MCF 10A (cell line): ENCODE data around the gene CENPX. TPM values are rescaled to one million over a fixed set of nuclear protein-coding genes. Genes with fewer than 3 reads are reported as not detected.

Experiments
- BruUV-seq: library from RNA; stranded (reverse); fragments of 400-500 nt; replicated peaks from 2 replicates; lab custom pipeline; 2021; lab: Mats Ljungman, UMichigan
- CTCF ChIA-PET: fragments of 300-600 bp; sonication (Branson Sonifier 250); formaldehyde crosslinking; extraction: SDS; loops from one replicate; lab custom pipeline; 2021; ENCODE audit warnings: antibody characterized with exemption, inconsistent platforms; lab: Yijun Ruan, JAX
- POLR2A ChIA-PET: fragments of 300-600, 350-650 bp; sonication (Branson Sonifier 250); formaldehyde crosslinking; extraction: SDS; loops from one replicate; lab custom pipeline; 2020; ENCODE audit warnings: antibody characterized with exemption, inconsistent platforms; lab: Yijun Ruan, JAX
- DNase-seq: peaks from one replicate; pipeline ENCODE4 v3.0.0-alpha.2; 2018; ENCODE audit not compliant: unreplicated experiment
- H3K27ac Mint-ChIP-seq: one replicate; pipeline ENCODE4 v1.8.0; 2022; ENCODE audit warnings: mild to moderate bottlenecking, low read depth, mixed read lengths; ENCODE audit not compliant: unreplicated experiment
- H3K27me3 Mint-ChIP-seq: one replicate; pipeline ENCODE4 v1.8.0; 2022; ENCODE audit warnings: mixed read lengths; ENCODE audit not compliant: insufficient read depth, unreplicated experiment
- H3K36me3 Mint-ChIP-seq: one replicate; pipeline ENCODE4 v1.8.0; 2022; ENCODE audit warnings: mild to moderate bottlenecking, moderate library complexity, mixed read lengths; ENCODE audit not compliant: insufficient read depth, unreplicated experiment
- H3K4me1 Mint-ChIP-seq: one replicate; pipeline ENCODE4 v1.8.0; 2022; ENCODE audit warnings: mixed read lengths; ENCODE audit not compliant: insufficient read depth, unreplicated experiment
- H3K4me3 Mint-ChIP-seq: one replicate; pipeline ENCODE4 v1.8.0; 2022; ENCODE audit warnings: mild to moderate bottlenecking, moderate library complexity, mixed read lengths; ENCODE audit not compliant: unreplicated experiment
- H3K9me3 Mint-ChIP-seq: one replicate; pipeline ENCODE4 v1.8.0; 2022; ENCODE audit warnings: mixed read lengths; ENCODE audit not compliant: unreplicated experiment
- intact Hi-C: fragments of 100-400 bp; cut with micrococcal nuclease; formaldehyde crosslinking; loops from 2 replicates; pipeline ENCODE4 v1.14.1; 2022
- total RNA-seq: library from RNA; stranded (reverse); gene quantifications from 2 replicates; pipeline ENCODE4 v1.2.3, GENCODE V29; 2022
- TF ChIP-seq, protein P1 (sequence below): fragments of 200-600 bp; IDR thresholded peaks from one replicate; pipeline ENCODE4 v1.8.0; 2022; ENCODE audit warnings: antibody characterized with exemption, mild to moderate bottlenecking; ENCODE audit not compliant: unreplicated experiment

CENPX gene
- total RNA-seq, 1 experiment from 2014 or later = 35.6 TPM

DNA sequence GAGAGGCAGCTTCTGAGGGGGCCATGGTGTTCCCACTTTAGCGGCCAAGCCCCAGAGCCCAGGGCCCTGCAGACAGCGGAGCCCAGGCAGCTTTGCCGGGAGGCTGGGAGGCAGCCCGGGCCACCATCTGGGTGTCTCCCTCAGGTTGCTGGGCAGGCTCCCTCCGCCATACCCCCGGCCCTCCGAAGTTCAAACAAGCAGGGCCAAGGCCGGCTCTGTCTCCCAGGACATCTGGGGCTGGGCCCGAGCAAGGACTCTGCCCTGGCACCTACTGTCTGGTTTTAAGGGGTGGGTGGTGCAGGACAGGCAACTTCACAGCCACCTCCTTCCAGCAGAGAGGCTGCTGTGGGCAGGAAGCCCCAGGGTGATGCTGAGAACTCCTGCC lies 40.3 kb upstream of the CENPX start:
- POLR2A ChIA-PET = interaction anchor here (1.8 kb wide), 1 partner anchor 9 kb away, joined by 4 read pairs; no protein-coding TSS in a partner anchor

GRCh38 chr17:82062076-82062983 lies 39.7 kb upstream of the CENPX start:
- ChIA-PET CTCF (interaction anchor here (1.1 kb wide), 1 partner anchor 71 kb away, joined by 5 read pairs; no protein-coding TSS in a partner anchor), POLR2A (interaction anchor here (1.0 to 1.8 kb wide), 2 partner anchors 8 to 25 kb away, joined by 3 to 4 read pairs; partner anchors contain the start of gene DCXR)
- BruUV-seq = no TSS peak
- TF ChIP-seq, protein P1, sequence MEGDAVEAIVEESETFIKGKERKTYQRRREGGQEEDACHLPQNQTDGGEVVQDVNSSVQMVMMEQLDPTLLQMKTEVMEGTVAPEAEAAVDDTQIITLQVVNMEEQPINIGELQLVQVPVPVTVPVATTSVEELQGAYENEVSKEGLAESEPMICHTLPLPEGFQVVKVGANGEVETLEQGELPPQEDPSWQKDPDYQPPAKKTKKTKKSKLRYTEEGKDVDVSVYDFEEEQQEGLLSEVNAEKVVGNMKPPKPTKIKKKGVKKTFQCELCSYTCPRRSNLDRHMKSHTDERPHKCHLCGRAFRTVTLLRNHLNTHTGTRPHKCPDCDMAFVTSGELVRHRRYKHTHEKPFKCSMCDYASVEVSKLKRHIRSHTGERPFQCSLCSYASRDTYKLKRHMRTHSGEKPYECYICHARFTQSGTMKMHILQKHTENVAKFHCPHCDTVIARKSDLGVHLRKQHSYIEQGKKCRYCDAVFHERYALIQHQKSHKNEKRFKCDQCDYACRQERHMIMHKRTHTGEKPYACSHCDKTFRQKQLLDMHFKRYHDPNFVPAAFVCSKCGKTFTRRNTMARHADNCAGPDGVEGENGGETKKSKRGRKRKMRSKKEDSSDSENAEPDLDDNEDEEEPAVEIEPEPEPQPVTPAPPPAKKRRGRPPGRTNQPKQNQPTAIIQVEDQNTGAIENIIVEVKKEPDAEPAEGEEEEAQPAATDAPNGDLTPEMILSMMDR = no peak
- DNase-seq = no peak
- no peak overlapping the region for H3K27ac Mint-ChIP-seq
- H3K27me3 Mint-ChIP-seq = no peaks in the 10 kb centered on the region
- intact Hi-C loops = no loop called here
- H3K36me3 Mint-ChIP-seq = peaks cover 27% of the 10 kb centered on the region
- no peaks in the 10 kb centered on the region for H3K9me3 Mint-ChIP-seq
- no peaks in the 10 kb centered on the region for H3K4me1 Mint-ChIP-seq
- no peak overlapping the region for H3K4me3 Mint-ChIP-seq

More for the DNA sequence above, 40.3 kb upstream of the CENPX start:
- no peak overlapping the region for H3K27ac Mint-ChIP-seq
- no TSS peak for BruUV-seq
- peaks cover 21% of the 10 kb centered on the region for H3K36me3 Mint-ChIP-seq
- no peaks in the 10 kb centered on the region for H3K9me3 Mint-ChIP-seq
- CTCF ChIA-PET = interaction anchor here (1.1 kb wide), 1 partner anchor 72 kb away, joined by 5 read pairs; no protein-coding TSS in a partner anchor
- intact Hi-C loops = no loop called here
- TF ChIP-seq, protein P1 = no peak
- H3K4me1 Mint-ChIP-seq = no peaks in the 10 kb centered on the region
- no peaks in the 10 kb centered on the region for H3K27me3 Mint-ChIP-seq
- H3K4me3 Mint-ChIP-seq = no peak overlapping the region
- DNase-seq = no peak

GRCh38 chr17:82061047-82061925 lies 38.6 kb upstream of the CENPX start:
- DNase-seq = no peak
- H3K9me3 Mint-ChIP-seq = no peaks in the 10 kb centered on the region
- H3K4me3 Mint-ChIP-seq = no peak overlapping the region
- ChIA-PET CTCF (no interaction called here), POLR2A (interaction anchor here (1.0 kb wide), 1 partner anchor 24 kb away, joined by 3 read pairs; the partner anchor contains the start of gene DCXR)
- no TSS peak for BruUV-seq
- no peaks in the 10 kb centered on the region for H3K4me1 Mint-ChIP-seq
- TF ChIP-seq, protein P1 = no peak
- no peak overlapping the region for H3K27ac Mint-ChIP-seq
- H3K27me3 Mint-ChIP-seq = no peaks in the 10 kb centered on the region
- intact Hi-C loops = no loop called here
- peaks cover 33% of the 10 kb centered on the region for H3K36me3 Mint-ChIP-seq
